Epithelial cell of esophagus (primary cell): Measurements from ENCODE around the gene GDF9.

ENCODE experiments used
- DNase-seq: peaks from one replicate; pipeline ENCODE4 v3.0.0; 2010; ENCODE audit warnings: low read depth
- H3K4me3 ChIP-seq: 2 replicates; pipeline ENCODE4 v1.5.1; 2011; ENCODE audit warnings: mild to moderate bottlenecking, low read length, control low read depth
- CTCF ChIP-seq: IDR thresholded peaks from 2 replicates; pipeline ENCODE4 v1.5.1; 2011; ENCODE audit warnings: low read depth, mild to moderate bottlenecking, low read length, control low read depth, inconsistent platforms; ENCODE audit not compliant: insufficient read depth; ENCODE audit errors: missing control alignments

Gene GDF9

GRCh38 chr5:132821350-132821749 is 44.9 kb downstream of the GDF9 start:
- DNase-seq, result no peak
- TF ChIP-seq CTCF, result no peak
- no peak overlapping the region for H3K4me3 ChIP-seq

- DNase-seq, result peak; percentile 90
- no peak overlapping the region for H3K4me3 ChIP-seq
- TF ChIP-seq CTCF, result peak; percentile 93
Observed at GRCh38 chr5:132820162-132820754, 46.0 kb downstream of the GDF9 start.

GRCh38 chr5:132819468-132819867 is 46.8 kb downstream of the GDF9 start:
- no peak for DNase-seq
- no peak overlapping the region for H3K4me3 ChIP-seq
- TF ChIP-seq CTCF, result no peak

- no peak for DNase-seq
- TF ChIP-seq CTCF, result no peak
- no peak overlapping the region for H3K4me3 ChIP-seq
Observed at GRCh38 chr5:132817011-132817410, 49.3 kb downstream of the GDF9 start.

- no peak overlapping the region for H3K4me3 ChIP-seq
- no peak for DNase-seq
- no peak for TF ChIP-seq CTCF
Observed at GRCh38 chr5:132816554-132816953, 49.7 kb downstream of the GDF9 start.

GRCh38 chr5:132816083-132816482 is 50.2 kb downstream of the GDF9 start:
- DNase-seq, result no peak
- no peak for TF ChIP-seq CTCF
- no peak overlapping the region for H3K4me3 ChIP-seq

GRCh38 chr5:132815454-132815853 is 50.8 kb downstream of the GDF9 start:
- no peak overlapping the region for H3K4me3 ChIP-seq
- no peak for TF ChIP-seq CTCF
- DNase-seq, result no peak
